Stimulated activated CD4-positive, alpha-beta T cell treated with anti-CD3 and anti-CD28 coated beads, Interleukin-12 subunit alpha, Interleukin-12 subunit beta, amount 100 ng/mL, for 4 hours (primary cell): ENCODE results near the gene UQCRQ.
"Not testable (repeated sequence)": the region's sequence is repeated elsewhere in the genome, so short reads cannot be mapped to it uniquely, and the experiment has no call there.

Experiments
- DNase-seq: peaks from one replicate; pipeline ENCODE4 v3.0.0-alpha.2; 2020

UQCRQ gene

GRCh38 chr5:132834057-132834456 lies 32.4 kb upstream of the UQCRQ start:
- DNase-seq = no peak

DNA sequence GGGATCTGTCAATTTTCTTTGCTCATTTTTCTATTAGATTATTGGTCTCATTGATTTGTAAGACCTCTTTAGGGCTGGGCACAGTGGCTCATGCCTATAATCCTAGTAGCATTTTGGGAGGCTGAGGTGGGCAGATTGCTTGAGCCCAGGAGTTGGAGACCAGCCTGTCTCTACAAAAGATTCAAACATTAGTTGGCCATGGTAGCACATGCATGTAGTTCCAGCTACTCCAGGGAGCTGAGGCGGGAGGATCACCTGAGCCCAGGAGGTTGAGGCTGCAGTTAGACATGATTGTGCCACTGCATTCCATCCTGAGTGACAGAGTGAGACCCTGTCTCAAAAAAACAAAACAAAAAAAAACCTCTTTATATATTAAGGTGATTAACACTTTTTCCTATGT lies 29.6 kb upstream of the UQCRQ start:
- no peak for DNase-seq

- no peak for DNase-seq
Measured at GRCh38 chr5:132837868-132838267, 28.6 kb upstream of the UQCRQ start.

- no peak for DNase-seq
Measured at GRCh38 chr5:132838516-132839282, 27.7 kb upstream of the UQCRQ start.

GRCh38 chr5:132839426-132840301 lies 26.8 kb upstream of the UQCRQ start:
- no peak for DNase-seq

GRCh38 chr5:132840313-132840712 lies 26.1 kb upstream of the UQCRQ start:
- DNase-seq = no peak

DNA sequence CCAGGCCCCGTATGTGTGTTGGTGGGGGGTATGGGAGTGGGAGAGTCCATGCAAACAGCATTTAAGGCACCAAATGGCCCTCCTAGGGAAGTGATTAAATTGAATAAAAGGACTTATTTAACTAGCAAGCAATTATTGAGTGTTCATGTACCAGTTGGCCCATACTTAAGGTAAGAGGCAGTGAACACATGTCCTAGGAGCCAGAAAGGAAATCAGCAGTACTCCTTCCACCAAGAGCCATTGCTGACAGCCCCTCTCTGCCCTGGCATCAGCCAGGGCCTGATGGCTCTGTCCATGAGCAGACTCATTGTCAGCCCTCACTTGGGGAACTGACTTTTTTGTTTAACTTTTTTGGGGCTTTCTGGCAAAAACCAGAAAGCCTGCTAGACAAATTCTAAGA lies 25.5 kb upstream of the UQCRQ start:
- DNase-seq = no peak

- no peak for DNase-seq
Measured at GRCh38 chr5:132841305-132841704, 25.1 kb upstream of the UQCRQ start.

DNA sequence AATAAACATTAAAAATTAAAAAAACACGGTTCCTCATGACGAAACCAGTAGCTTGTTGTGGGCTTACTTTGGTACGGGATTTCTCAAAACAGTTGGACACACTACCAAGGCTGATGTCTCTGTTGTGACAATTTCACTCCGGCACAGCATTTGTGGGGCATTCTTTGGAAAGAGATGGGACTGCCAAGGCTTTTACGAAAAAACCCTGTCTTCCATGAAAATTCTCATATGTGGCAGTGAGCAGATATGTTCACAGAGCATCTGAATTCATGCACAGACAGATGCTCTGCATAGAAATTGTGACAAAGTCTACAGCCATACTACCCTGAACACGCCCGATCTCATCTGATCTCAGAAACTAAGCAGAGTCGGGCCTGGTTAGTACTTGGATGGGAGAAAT lies 18.2 kb upstream of the UQCRQ start:
- DNase-seq = no peak

GRCh38 chr5:132849347-132849746 lies 17.1 kb upstream of the UQCRQ start:
- DNase-seq = no peak

- no peak for DNase-seq
Measured at GRCh38 chr5:132850066-132850465, 16.4 kb upstream of the UQCRQ start.

DNA sequence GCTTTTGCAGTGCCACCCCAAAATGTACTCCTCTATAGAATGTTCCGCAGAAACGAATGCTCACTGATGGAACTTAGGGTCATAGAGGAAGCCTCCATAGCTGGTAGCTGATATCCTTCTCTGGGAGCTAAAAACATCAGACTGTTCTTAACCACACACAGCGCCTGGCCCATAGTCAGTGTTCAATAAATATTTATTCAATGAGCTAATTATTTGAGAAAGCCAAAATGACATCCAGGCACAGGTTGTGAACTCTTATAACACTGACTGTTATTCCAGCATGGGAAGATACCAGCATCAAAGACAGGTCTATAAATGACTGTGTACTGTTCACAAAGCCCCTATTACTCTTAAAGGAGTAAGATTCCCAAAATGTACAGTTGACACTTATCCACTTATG lies 13.1 kb upstream of the UQCRQ start:
- DNase-seq = no peak

GRCh38 chr5:132853790-132854189 lies 12.7 kb upstream of the UQCRQ start:
- DNase-seq = no peak

DNA sequence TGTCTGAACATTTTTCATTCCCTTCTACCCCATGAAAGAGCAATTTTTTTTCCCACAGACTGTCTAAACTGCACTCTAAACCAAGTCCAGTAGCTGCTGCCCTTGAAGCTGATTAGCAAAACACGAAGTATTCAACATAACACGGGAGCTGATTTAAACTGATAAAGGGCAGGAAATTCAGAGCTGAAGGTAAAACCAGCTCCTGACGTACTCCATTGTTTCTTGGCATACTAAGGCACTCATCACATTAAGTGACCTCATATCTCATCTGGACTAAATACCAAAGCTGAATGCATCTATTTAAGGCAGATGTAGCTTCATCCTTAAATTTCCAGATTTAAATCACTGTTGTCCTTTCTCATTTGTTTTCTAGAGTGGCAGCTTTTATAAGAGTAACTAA lies 12.1 kb upstream of the UQCRQ start:
- DNase-seq = no peak

DNA sequence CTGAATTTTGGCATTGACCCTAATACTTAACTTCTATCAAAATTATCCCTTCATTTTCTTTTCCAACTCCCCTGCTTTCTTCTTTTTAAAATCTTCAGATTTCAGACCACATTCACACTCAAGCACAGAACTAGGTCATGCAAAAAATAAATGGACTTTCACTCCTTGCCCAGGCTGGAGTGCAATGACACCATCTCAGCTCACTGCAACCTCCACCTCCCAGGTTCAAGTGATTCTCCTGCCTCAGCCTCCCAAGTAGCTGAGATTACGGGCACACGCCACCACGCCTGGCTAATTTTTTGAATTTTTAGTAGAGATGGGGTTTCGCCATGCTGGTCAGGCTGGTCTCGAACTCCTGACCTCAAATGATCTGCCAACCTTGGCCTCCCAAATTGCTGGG lies 11.4 kb upstream of the UQCRQ start:
- not testable (repeated sequence) for DNase-seq

DNA sequence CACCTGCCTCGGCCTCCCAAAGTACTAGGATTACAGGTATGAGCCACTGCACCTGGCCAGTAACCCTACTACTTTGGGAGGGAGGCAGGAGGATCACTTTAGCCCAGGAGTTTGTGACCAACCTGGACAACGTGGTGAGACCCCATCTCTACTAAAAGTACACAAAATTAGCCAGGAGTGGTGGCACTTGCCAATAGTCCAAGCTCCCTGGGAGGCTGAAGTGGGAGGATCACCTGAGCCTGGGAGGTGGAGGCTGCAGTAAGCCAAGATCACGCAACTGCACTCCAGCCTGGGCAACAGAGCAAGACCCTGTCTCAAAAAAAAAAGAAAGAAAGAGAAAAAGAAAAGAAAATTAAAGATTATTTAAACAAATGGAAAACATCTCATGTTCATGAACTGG lies 10.4 kb upstream of the UQCRQ start:
- no peak for DNase-seq

GRCh38 chr5:132859889-132860437 lies 6.5 kb upstream of the UQCRQ start:
- no peak for DNase-seq

DNA sequence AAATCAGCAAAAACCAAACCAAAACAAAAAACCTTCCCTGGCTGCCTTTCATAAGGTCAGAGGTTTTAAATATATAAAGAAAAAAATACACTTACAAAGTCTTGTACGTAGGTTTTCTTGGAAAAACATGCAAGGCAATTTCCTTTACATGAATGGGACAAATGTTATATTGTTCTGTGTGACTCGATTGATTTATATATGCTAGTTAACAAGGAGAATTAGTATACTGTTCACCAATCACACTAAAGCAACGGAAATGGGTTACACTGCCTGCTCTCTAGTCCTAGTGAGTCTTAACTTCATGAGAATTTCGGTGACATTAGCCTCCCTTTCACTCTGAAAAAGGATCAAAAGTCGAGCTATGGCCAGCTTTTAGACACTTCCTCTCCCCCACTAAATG lies 5.7 kb upstream of the UQCRQ start:
- DNase-seq = no peak

- DNase-seq = no peak
Measured at GRCh38 chr5:132865668-132866341, 637 bp upstream of the UQCRQ start.

GRCh38 chr5:132867046-132867451 lies 607 bp downstream of the UQCRQ start:
- DNase-seq = no peak

- no peak for DNase-seq
Measured at GRCh38 chr5:132868754-132869153, 2.3 kb downstream of the UQCRQ start.

DNA sequence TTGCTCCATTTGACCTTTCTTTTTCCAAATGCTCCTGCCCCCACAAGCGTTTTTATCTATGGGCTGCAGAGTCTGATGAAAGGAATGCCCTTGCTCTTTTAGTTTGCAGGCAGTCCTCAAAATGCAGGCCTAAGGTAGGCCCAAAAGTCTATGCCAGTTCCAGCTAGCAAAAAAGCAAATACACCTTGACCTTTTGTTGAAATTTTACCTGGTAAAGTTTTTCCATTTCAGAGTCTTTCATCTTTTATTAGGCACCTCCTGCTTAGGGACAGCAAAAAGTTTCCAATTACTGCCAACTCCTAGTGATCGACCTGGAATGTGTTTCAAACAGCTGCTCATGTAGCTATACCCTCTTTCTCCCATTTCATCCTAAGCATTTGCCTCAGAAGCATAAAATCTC lies 4.4 kb downstream of the UQCRQ start:
- DNase-seq = no peak
